Right lobe of liver (tissue), 6 donors: ENCODE measurements around the gene TAF3. TPM values are rescaled to one million over a fixed set of nuclear protein-coding genes. Genes with fewer than 3 reads are reported as not detected.
"Not testable (repeated sequence)": the region's sequence is repeated elsewhere in the genome, so short reads cannot be mapped to it uniquely, and the experiment has no call there.

ENCODE experiments used
- ATAC-seq, 4 donors: fragments of 200-7000 bp; cut with Tn5 transposase; one replicate each; pipeline ENCODE4 v1.9.1; 2020; ENCODE audit warnings: mild to moderate bottlenecking in 4 of 4, moderate library complexity in 4 of 4
- DNase-seq, 3 donors: peaks; one replicate each; pipeline ENCODE4 v3.0.0-alpha.2; 2020
- H3K27ac ChIP-seq, 3 donors: fragments of 200-600 bp; one replicate each; pipeline ENCODE4 v1.8.0; 2022
- H3K27me3 ChIP-seq, 2 donors: fragments of 200-600 bp; one replicate each; pipeline ENCODE4 v1.8.0; 2022
- H3K36me3 ChIP-seq, 4 donors: fragments of 200-600 bp; sonication (generic) in 1 of 4; one replicate each; pipeline versions ENCODE4 v1.5.1 to v1.8.0; 2017 to 2022; ENCODE audit warnings: control low read depth in 1 of 4
- H3K4me1 ChIP-seq, 4 donors: fragments of 200-600 bp; sonication (generic) in 1 of 4; one replicate each; pipeline versions ENCODE4 v1.5.1 to v1.8.0; 2017 to 2022; ENCODE audit warnings: control low read depth in 1 of 4
- H3K4me3 ChIP-seq, 3 donors: fragments of 200-600 bp; one replicate each; pipeline ENCODE4 v1.8.0; 2022
- H3K9me3 ChIP-seq, 4 donors: fragments of 200-600 bp; sonication (generic) in 1 of 4; one replicate each; pipeline versions ENCODE4 v1.5.1 to v1.8.0; 2017 to 2022; ENCODE audit warnings: control low read depth in 1 of 4
- POLR2A ChIP-seq: fragments of 450-650 bp; IDR thresholded peaks from one replicate; pipeline ENCODE4 v1.6.1; 2017; ENCODE audit warnings: antibody characterized with exemption, mild to moderate bottlenecking
- WGBS: methylation state at CpG from one replicate; pipeline ENCODE4 v1.1.6; 2018; ENCODE audit warnings: low coverage, low lambda C conversion rate; ENCODE audit not compliant: insufficient coverage; ENCODE audit errors: missing lambda C conversion rate; 5-methylcytosine and 5-hydroxymethylcytosine counted together
- intact Hi-C, 2 donors: fragments of 100-400 bp; cut with DNase I; formaldehyde crosslinking; loops; one replicate each; pipeline versions ENCODE4 v1.11.2 to v1.14.1; 2022
- total RNA-seq, 6 experiments: library from RNA; depleted of rRNA in 2 of 6; stranded (reverse); fragments of >200 nt in 2 of 6; fragmentation: NEBNext Ultra II Directional in 3 of 6; extraction: Animal tissue kit (Norgen Biotek cat#: 25700) in 3 of 6; gene quantifications; one replicate each; pipeline versions ENCODE4 v1.1.0 to v1.2.4, GENCODE V29; 2016 to 2023
- TF ChIP-seq, protein P1 (sequence below), 4 donors: fragments of 200-600 bp in 3 of 4; fragments of 450-650 bp in 1 of 4; IDR thresholded peaks; one replicate each; pipeline versions ENCODE4 v1.5.1 to v1.8.0; 2016 to 2022; ENCODE audit warnings: antibody characterized with exemption in 4 of 4, mild to moderate bottlenecking in 2 of 4
- donor health status: DM: no; HTN: yes; CAD: no.
- donor health status: DM: no; HTN: no; CAD: no.
- donor health status: DM: no; HTN: no; CAD: no.
- donor health status: DM: no; HTN: yes; CAD: no.
- donor health status: DM: no; HTN: yes; CAD: no.

The TAF3 gene
- total RNA-seq, 6 experiments from 2014 or later, result 1.9 to 3.5 (median 3.0) TPM

DNA sequence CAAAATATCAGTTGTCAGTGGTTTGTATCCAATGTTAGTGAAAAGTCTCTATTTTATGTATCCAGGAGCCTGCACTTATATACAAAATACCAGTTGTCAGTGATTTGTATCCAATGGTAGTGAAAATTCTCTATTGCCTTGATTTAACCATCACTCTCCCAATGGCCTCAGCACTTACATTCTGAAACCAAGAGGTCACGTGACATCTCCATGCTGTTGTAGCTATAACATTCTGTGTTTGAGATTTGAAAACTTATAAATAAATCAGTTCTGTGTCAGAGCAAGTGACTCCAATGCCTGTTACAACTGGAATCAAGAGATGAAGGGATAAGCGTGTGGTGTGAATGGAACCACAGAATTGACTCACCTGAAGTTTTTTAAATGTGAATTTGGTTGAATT lies 205.5 kb downstream of the TAF3 start:
- H3K4me3 ChIP-seq, result no peak overlapping the region
- no peak for DNase-seq
- no peaks in the 10 kb centered on the region for H3K27me3 ChIP-seq
- no peak overlapping the region for H3K27ac ChIP-seq
- H3K36me3 ChIP-seq, result no peaks in the 10 kb centered on the region
- no peaks in the 10 kb centered on the region for H3K9me3 ChIP-seq
- WGBS, result 58% methylated on average over 2 of the region's 2 CpGs
- TF ChIP-seq, protein P1, sequence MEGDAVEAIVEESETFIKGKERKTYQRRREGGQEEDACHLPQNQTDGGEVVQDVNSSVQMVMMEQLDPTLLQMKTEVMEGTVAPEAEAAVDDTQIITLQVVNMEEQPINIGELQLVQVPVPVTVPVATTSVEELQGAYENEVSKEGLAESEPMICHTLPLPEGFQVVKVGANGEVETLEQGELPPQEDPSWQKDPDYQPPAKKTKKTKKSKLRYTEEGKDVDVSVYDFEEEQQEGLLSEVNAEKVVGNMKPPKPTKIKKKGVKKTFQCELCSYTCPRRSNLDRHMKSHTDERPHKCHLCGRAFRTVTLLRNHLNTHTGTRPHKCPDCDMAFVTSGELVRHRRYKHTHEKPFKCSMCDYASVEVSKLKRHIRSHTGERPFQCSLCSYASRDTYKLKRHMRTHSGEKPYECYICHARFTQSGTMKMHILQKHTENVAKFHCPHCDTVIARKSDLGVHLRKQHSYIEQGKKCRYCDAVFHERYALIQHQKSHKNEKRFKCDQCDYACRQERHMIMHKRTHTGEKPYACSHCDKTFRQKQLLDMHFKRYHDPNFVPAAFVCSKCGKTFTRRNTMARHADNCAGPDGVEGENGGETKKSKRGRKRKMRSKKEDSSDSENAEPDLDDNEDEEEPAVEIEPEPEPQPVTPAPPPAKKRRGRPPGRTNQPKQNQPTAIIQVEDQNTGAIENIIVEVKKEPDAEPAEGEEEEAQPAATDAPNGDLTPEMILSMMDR (IDR thresholded peaks at IDR 0.05), result no peak
- no peak for TF ChIP-seq POLR2A
- peaks cover 0 to 5% (median 0%) of the 10 kb centered on the region in 4 donors for H3K4me1 ChIP-seq
- intact Hi-C loops, result no loop called here
- no peak for ATAC-seq

DNA sequence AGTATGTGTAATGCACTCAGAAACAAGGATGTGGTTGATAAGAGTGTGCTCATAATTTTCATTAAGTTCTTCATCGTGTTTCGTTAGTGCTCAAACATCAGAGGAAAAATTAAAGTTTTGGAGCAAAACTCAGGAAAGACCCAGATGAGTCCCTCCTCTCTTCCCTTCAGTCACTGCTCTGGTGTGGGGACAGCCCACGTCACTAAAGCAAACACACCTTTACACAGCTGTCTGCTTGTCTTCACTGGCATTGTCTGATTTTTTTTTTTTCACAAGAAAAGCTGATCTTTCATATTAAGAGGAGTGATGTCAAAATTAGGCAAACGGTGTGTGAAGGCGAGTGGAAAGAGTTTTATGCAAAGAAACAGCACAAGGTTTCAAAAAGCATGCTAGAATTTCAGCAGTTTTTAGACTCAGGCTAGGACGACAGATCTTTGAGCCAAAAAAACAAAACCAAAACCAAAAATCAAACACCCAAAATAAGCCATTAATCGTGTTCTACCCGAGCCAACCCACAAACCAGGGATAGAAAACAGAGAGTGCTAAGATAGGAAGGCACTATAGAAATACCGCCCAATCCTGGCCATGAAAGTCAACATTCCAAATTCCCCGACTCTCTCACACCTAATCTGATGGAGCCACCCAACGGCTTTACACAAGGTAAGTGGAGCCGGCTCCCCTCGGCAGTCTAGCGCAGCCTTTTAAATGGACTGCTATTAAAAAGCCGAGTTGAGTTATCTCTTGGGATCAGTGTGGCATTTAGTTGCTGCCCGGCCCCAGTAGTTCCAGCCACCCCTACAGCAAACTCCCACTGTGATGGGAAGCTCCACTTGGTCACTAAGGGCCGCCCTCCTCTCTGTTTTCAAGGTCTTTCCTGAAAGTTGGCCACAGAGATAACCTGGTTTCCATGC lies 208.3 kb downstream of the TAF3 start:
- no peaks in the 10 kb centered on the region for H3K9me3 ChIP-seq
- no peaks in the 10 kb centered on the region for H3K27me3 ChIP-seq
- H3K36me3 ChIP-seq, result no peaks in the 10 kb centered on the region
- H3K27ac ChIP-seq, result no peak overlapping the region
- peak; percentile 65 to 89 (median 76) for ATAC-seq
- TF ChIP-seq POLR2A, result no peak
- TF ChIP-seq, protein P1 (IDR thresholded peaks at IDR 0.05), result no peak
- 26% methylated on average over 16 of the region's 17 CpGs for WGBS
- peak overlapping the region; percentile 19 to 25 (median 20) for H3K4me3 ChIP-seq
- no peak for DNase-seq
- peaks cover 0 to 5% (median 0%) of the 10 kb centered on the region in 4 donors for H3K4me1 ChIP-seq
- intact Hi-C loops, result no loop called here

DNA sequence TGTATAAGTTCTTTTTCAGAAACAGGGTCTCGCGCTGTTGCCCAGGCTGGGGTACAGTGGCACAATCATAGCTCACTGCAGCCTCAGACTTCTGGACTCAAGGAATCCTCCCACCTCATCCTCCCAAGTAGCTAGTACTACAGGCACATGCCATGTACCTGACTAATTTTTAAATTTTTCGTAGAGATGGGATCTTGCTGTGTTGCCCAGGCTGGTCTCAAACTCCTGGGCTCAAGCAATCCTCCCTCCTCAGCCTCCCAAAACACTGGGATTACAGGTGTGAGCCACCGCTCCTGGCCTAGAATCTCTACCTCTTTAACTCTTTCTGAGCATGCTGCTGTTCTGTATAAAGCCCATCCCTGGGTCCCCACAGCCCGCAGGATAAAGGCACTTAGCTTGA lies 212.9 kb downstream of the TAF3 start:
- ATAC-seq, H3K9me3 ChIP-seq, H3K4me3 ChIP-seq, H3K36me3 ChIP-seq, DNase-seq, H3K27ac ChIP-seq, intact Hi-C loops: not testable (repeated sequence)
- 73% methylated on average over 4 of the region's 5 CpGs for WGBS
- H3K27me3 ChIP-seq, result peaks cover 0 to 26% of the 10 kb centered on the region in 2 donors
- peaks cover 0 to 16% (median 0%) of the 10 kb centered on the region in 4 donors for H3K4me1 ChIP-seq

DNA sequence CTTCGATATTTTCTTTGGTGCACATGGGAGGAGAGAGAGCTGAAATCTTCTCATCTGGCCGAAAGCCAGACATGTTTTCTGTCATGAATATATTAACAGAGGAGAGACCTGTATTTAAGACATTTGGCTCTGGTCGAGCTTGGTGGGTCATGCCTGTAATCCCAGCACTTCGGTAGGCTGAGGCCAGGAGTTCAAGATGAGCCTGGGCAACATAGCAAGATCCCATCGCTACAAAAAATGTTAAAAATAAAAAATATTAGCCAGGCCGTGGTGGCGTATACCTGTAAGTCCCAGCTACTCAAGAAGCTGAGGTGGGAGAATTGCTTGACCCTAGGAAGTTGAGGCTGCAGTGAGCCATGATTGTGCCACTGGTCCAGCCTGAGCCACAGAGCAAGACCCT lies 214.3 kb downstream of the TAF3 start:
- Histone ChIP-seq H3K27ac (no peak overlapping the region), H3K4me3 (no peak overlapping the region), H3K27me3 (peaks cover 6 to 40% of the 10 kb centered on the region in 2 donors), H3K36me3 (no peaks in the 10 kb centered on the region), H3K9me3 (no peaks in the 10 kb centered on the region), H3K4me1 (peaks cover 0 to 16% (median 0%) of the 10 kb centered on the region in 4 donors)
- TF ChIP-seq, protein P1 (IDR thresholded peaks at IDR 0.05), result no peak
- no peak for TF ChIP-seq POLR2A
- intact Hi-C loops, result no loop called here
- DNase-seq, result no peak
- 73% methylated on average over 7 of the region's 7 CpGs for WGBS
- ATAC-seq, result no peak

DNA sequence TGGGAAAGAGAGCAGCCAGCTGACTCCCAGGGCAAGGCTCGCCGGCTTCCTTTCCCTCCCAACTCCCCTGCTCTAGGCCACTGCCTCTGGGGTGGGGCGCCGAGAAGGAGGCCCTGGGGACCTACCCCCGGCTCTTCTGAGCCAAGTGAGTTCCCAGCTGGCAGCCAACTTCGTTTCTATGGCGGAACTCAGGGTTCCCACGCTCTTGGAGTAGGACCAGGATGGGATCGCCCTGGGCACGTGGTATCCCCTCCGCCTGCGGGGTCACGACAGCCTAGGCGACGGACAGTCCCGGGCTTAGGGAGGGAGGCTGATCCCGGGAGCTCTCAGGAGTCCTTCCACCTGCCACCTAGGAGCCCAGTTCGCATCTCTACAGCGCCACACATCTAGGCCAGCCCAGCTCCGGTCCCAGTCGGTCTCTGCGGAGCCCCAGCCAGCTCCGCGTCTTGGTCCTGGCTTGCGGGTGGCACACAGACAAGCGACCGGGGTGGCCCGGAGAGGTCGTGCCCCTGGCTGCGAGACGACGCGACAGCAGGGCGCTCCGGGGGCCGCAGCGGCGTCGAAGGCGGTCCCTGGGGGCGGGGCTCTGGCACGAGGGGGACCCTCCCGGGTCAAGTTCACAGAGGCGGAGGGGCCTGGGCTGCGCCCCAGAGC lies 215.6 kb downstream of the TAF3 start:
- 7% methylated on average over 6 of the region's 45 CpGs for WGBS
- Histone ChIP-seq H3K27ac (no peak overlapping the region), H3K9me3 (no peaks in the 10 kb centered on the region), H3K4me1 (peaks cover 0 to 17% (median 0%) of the 10 kb centered on the region in 4 donors), H3K4me3 (peak overlapping the region in 1 of 3 donors; percentile 13), H3K27me3 (peaks cover 6 to 49% of the 10 kb centered on the region in 2 donors), H3K36me3 (no peaks in the 10 kb centered on the region)
- no peak for DNase-seq
- TF ChIP-seq, protein P1 (IDR thresholded peaks at IDR 0.05), result no peak
- TF ChIP-seq POLR2A, result no peak
- intact Hi-C loops, result no loop called here
- ATAC-seq, result peak; percentile 18 to 42 (median 32)
